HepG2 (cell line): ENCODE data around the gene BCL7A. TPM values are rescaled to one million over a fixed set of nuclear protein-coding genes. Genes with fewer than 3 reads are reported as not detected.

Experiments used
- DR1 ChIP-seq: sonication (generic); formaldehyde crosslinking; IDR thresholded peaks from 2 replicates; pipeline ENCODE4 v1.8.0; 2021; ENCODE audit warnings: mild to moderate bottlenecking, missing genetic modification reagents, inconsistent platforms
- FOXM1 ChIP-seq: sonication (generic); formaldehyde crosslinking; IDR thresholded peaks from 2 replicates; pipeline ENCODE4 v1.5.0; 2020; ENCODE audit warnings: missing genetic modification reagents
- GABPB1 ChIP-seq: IDR thresholded peaks from 2 replicates; pipeline ENCODE4 v1.6.1; 2016; ENCODE audit warnings: mild to moderate bottlenecking, missing genetic modification reagents, moderate library complexity, missing compliant biosample characterization
- HCFC1 ChIP-seq: fragments of 150-350 bp; IDR thresholded peaks from 2 replicates; pipeline ENCODE4 v1.6.1; 2014; ENCODE audit warnings: low read depth, low read length
- MATR3 ChIP-seq: sonication (generic); formaldehyde crosslinking; IDR thresholded peaks from 2 replicates; pipeline ENCODE4 v1.4.0; 2020; ENCODE audit warnings: missing genetic modification reagents
- MYNN ChIP-seq: sonication (generic); formaldehyde crosslinking; IDR thresholded peaks from 2 replicates; pipeline ENCODE4 v1.4.0; 2020; ENCODE audit warnings: mild to moderate bottlenecking, low read depth, missing genetic modification reagents
- NCOA2 ChIP-seq: sonication (generic); formaldehyde crosslinking; IDR thresholded peaks from 2 replicates; pipeline ENCODE4 v1.8.0; 2022; ENCODE audit warnings: inconsistent platforms
- RBFOX2 ChIP-seq: fragments of 200-400 bp; formaldehyde crosslinking; IDR thresholded peaks from 2 replicates; pipeline ENCODE4 v1.6.1; 2017; ENCODE audit warnings: low read depth, mild to moderate bottlenecking, low read length
- RFXANK ChIP-seq: IDR thresholded peaks from 2 replicates; pipeline ENCODE4 v1.6.1; 2016
- TMF1 ChIP-seq: sonication (generic); formaldehyde crosslinking; IDR thresholded peaks from 2 replicates; pipeline ENCODE4 v1.8.1; 2022; ENCODE audit warnings: low read depth, missing genetic modification reagents
- ZNF350 ChIP-seq: sonication (generic); formaldehyde crosslinking; IDR thresholded peaks from 2 replicates; pipeline ENCODE4 v1.4.0; 2020; ENCODE audit warnings: mild to moderate bottlenecking, low read depth, missing genetic modification reagents, borderline replicate concordance
- ZNF562 ChIP-seq: sonication (generic); formaldehyde crosslinking; IDR thresholded peaks from 2 replicates; pipeline ENCODE4 v1.8.0; 2022; ENCODE audit warnings: missing genetic modification reagents, borderline replicate concordance
- ZNF670 ChIP-seq: sonication (generic); formaldehyde crosslinking; IDR thresholded peaks from 2 replicates; pipeline ENCODE4 v1.8.0; 2022; ENCODE audit warnings: mild to moderate bottlenecking, missing genetic modification reagents, borderline replicate concordance
- ZNF83 ChIP-seq: sonication (generic); formaldehyde crosslinking; IDR thresholded peaks from 2 replicates; pipeline ENCODE4 v1.4.0; 2020; ENCODE audit warnings: missing genetic modification reagents, mild to moderate bottlenecking, borderline replicate concordance
- polyA plus RNA-seq, 8 experiments: library from polyadenylated mRNA; depleted of rRNA in 3 of 8; stranded (reverse) in 7 of 8; unstranded in 1 of 8; fragments of >200 nt; fragmentation: Illumina TruSeq in 4 of 8; extraction: Trizol in 4 of 8; gene quantifications; 2 replicates each; pipeline versions ENCODE4 v1.2.1 to v1.2.3, GENCODE V29; 2011 to 2016; ENCODE audit warnings: low read depth in 4 of 8, missing spikeins in 1 of 8, mixed read lengths in 1 of 8; ENCODE audit not compliant: insufficient read depth in 1 of 8
- total RNA-seq, 5 experiments: library from RNA; depleted of rRNA; stranded (reverse); fragments of >200 nt; fragmentation: Illumina TruSeq; extraction: Trizol; gene quantifications; 2 replicates each; pipeline ENCODE4 v1.2.3, GENCODE V29; 2016; ENCODE audit warnings: low read depth in 1 of 5
- TF ChIP-seq, protein P1 (sequence below): sonication (generic); formaldehyde crosslinking; IDR thresholded peaks from 2 replicates; pipeline ENCODE4 v1.8.0; 2022; ENCODE audit warnings: low read depth, missing genetic modification reagents
- TF ChIP-seq, protein P2 (sequence below): sonication (generic); formaldehyde crosslinking; IDR thresholded peaks from 2 replicates; pipeline ENCODE4 v1.4.0; 2020; ENCODE audit warnings: missing genetic modification reagents
- TF ChIP-seq, protein P3 (sequence below): sonication (generic); formaldehyde crosslinking; conservative IDR thresholded peaks from 2 replicates; pipeline ENCODE4 v1.8.0; 2022; ENCODE audit warnings: missing genetic modification reagents
- TF ChIP-seq, protein P4 (sequence below): IDR thresholded peaks from 2 replicates; pipeline ENCODE4 v1.6.1; 2012; ENCODE audit warnings: inconsistent platforms

Gene BCL7A
- total and polyA plus RNA-seq, 2 of the 13 experiments (the other 11 are each of a cell fraction or from before 2014, with no cell fraction given): 4.1 to 6.2 TPM

DNA sequence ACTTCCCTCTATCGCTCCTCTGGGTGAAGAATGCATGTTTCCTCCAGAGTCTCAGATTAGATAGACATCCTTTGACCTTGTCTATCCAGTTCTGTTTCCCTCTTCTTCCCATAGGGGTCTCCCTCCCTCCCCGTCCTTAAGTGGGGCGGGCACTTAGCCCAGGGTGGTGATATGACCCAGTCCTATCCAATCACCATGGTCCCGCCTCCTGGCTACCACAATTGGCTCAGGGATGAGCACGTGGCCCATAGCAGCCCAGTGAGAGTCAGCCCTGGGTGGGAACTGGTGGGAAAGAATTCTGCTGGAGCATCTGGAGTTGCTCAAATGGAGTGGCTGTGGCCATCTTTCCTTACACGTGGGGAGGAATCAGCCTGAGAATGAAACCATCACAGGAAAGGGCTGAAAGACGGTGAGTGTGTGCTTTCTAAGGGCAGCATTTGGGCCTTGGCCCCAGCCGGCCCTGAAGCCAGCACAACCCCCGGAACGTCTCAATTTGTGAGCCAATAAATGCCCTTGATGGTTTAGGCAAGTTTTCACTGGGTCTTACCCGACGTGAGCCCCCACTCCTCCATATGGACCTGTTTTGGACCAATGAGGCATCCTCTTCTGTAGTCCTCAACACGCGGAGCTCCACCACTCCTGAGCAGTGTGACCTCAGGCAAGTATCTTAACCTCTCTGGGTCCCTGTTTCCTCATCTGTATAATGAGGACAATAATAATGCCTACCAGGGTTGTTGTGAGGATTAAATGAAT, 42.5 kb downstream of the BCL7A start (continued):
- TF ChIP-seq, protein P1, sequence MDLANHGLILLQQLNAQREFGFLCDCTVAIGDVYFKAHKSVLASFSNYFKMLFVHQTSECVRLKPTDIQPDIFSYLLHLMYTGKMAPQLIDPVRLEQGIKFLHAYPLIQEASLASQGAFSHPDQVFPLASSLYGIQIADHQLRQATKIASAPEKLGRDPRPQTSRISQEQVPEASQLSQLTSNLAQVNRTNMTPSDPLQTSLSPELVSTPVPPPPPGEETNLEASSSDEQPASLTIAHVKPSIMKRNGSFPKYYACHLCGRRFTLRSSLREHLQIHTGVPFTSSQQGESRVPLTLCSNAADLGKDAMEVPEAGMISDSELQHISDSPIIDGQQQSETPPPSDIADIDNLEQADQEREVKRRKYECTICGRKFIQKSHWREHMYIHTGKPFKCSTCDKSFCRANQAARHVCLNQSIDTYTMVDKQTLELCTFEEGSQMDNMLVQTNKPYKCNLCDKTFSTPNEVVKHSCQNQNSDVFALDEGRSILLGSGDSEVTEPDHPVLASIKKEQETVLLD (CRISPR knock-in tag): no peak
- TF ChIP-seq GABPB1 (CRISPR knock-in tag) (0 out of 2 replicates have a peak, but pooled peaks have one; percentile 12), ZNF562 (no peak), DR1 (CRISPR knock-in tag) (peak; percentile 33; the same call in 1 of the 2 replicates), ZNF350 (no peak), MYNN (no peak; the same call in 1 of the 2 replicates), RFXANK (CRISPR knock-in tag) (no peak), ZNF83 (CRISPR knock-in tag) (no peak), RBFOX2 (no peak), FOXM1 (CRISPR knock-in tag) (no peak), NCOA2 (CRISPR knock-in tag) (no peak; the same call in 1 of the 2 replicates), ZNF670 (CRISPR knock-in tag) (no peak), HCFC1 (no peak), TMF1 (CRISPR knock-in tag) (no peak), MATR3 (no peak)
- TF ChIP-seq, protein P2, sequence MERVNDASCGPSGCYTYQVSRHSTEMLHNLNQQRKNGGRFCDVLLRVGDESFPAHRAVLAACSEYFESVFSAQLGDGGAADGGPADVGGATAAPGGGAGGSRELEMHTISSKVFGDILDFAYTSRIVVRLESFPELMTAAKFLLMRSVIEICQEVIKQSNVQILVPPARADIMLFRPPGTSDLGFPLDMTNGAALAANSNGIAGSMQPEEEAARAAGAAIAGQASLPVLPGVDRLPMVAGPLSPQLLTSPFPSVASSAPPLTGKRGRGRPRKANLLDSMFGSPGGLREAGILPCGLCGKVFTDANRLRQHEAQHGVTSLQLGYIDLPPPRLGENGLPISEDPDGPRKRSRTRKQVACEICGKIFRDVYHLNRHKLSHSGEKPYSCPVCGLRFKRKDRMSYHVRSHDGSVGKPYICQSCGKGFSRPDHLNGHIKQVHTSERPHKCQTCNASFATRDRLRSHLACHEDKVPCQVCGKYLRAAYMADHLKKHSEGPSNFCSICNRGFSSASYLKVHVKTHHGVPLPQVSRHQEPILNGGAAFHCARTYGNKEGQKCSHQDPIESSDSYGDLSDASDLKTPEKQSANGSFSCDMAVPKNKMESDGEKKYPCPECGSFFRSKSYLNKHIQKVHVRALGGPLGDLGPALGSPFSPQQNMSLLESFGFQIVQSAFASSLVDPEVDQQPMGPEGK (CRISPR knock-in tag): peak; percentile 61; the same call in 1 of the 2 replicates
- TF ChIP-seq, protein P3, sequence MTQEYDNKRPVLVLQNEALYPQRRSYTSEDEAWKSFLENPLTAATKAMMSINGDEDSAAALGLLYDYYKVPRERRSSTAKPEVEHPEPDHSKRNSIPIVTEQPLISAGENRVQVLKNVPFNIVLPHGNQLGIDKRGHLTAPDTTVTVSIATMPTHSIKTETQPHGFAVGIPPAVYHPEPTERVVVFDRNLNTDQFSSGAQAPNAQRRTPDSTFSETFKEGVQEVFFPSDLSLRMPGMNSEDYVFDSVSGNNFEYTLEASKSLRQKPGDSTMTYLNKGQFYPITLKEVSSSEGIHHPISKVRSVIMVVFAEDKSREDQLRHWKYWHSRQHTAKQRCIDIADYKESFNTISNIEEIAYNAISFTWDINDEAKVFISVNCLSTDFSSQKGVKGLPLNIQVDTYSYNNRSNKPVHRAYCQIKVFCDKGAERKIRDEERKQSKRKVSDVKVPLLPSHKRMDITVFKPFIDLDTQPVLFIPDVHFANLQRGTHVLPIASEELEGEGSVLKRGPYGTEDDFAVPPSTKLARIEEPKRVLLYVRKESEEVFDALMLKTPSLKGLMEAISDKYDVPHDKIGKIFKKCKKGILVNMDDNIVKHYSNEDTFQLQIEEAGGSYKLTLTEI (CRISPR knock-in tag): no peak
- TF ChIP-seq, protein P4, sequence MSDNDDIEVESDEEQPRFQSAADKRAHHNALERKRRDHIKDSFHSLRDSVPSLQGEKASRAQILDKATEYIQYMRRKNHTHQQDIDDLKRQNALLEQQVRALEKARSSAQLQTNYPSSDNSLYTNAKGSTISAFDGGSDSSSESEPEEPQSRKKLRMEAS: peak; percentile 99
